H1 (cell line): ENCODE data around the gene SELENOI. TPM values are rescaled to one million over a fixed set of nuclear protein-coding genes. Genes with fewer than 3 reads are reported as not detected.

Experiments
- CTCF ChIA-PET: fragments of 300-600 bp; sonication (Branson Sonifier 250); formaldehyde crosslinking; loops from one replicate; lab custom pipeline; 2021; ENCODE audit not compliant: partially characterized antibody; lab: Charles Lee
- POLR2A ChIA-PET: fragments of 300-600 bp; sonication (Branson Sonifier 250); formaldehyde crosslinking; loops from one replicate; lab custom pipeline; 2021; ENCODE audit warnings: inconsistent platforms; ENCODE audit not compliant: partially characterized antibody; lab: Charles Lee
- DNase-seq, 2 experiments: peaks; one replicate each; pipeline versions ENCODE4 v3.0.0 to v3.0.0-alpha.2; 2010 to 2022; ENCODE audit warnings: low spot score in 2 of 2, low read depth in 1 of 2, mixed read lengths in 1 of 2
- FAIRE-seq: peaks from 2 replicates; lab custom pipeline; 2011; peaks lifted over from hg19 to GRCh38; lab: Jason Lieb, UNC
- H2AFZ ChIP-seq: 2 replicates; pipeline ENCODE4 v1.8.1; 2012; ENCODE audit warnings: low read length, inconsistent platforms
- H2AK5ac ChIP-seq: 2 replicates; pipeline ENCODE4 v1.6.1; 2013; ENCODE audit warnings: low read depth, low read length
- H2BK120ac ChIP-seq: replicated peaks from 2 replicates; pipeline ENCODE3; 2013; ENCODE audit warnings: low read depth, low read length, inconsistent platforms
- H2BK12ac ChIP-seq: 2 replicates; pipeline ENCODE4 v1.6.1; 2013; ENCODE audit warnings: low read depth, low read length
- H2BK15ac ChIP-seq: 2 replicates; pipeline ENCODE4 v1.6.1; 2013; ENCODE audit warnings: low read length
- H2BK20ac ChIP-seq: 2 replicates; pipeline ENCODE4 v1.6.1; 2013; ENCODE audit warnings: low read length
- H2BK5ac ChIP-seq: 2 replicates; pipeline ENCODE4 v1.6.1; 2013; ENCODE audit warnings: low read depth, low read length
- H3K14ac ChIP-seq: 2 replicates; pipeline ENCODE4 v1.6.1; 2013; ENCODE audit warnings: inconsistent platforms; ENCODE audit not compliant: insufficient read length
- H3K18ac ChIP-seq: 2 replicates; pipeline ENCODE4 v1.6.1; 2013; ENCODE audit warnings: low read length; ENCODE audit errors: extremely low read depth
- H3K23ac ChIP-seq: 2 replicates; pipeline ENCODE4 v1.6.1; 2013; ENCODE audit warnings: inconsistent platforms; ENCODE audit not compliant: insufficient read length
- H3K23me2 ChIP-seq: 2 replicates; pipeline ENCODE4 v1.6.1; 2013; ENCODE audit warnings: low read depth, low read length
- H3K27ac ChIP-seq: 2 replicates; pipeline ENCODE4 v1.6.1; 2011; ENCODE audit warnings: low read depth, low read length, inconsistent platforms
- H3K27me3 ChIP-seq, 4 experiments: replicated peaks in 1 of 4; 1 replicate in 1 of 4; 2 replicates in 3 of 4; pipeline versions ENCODE4 v1.6.1 to v1.8.1; 2011 to 2013; ENCODE audit warnings: low read length in 3 of 4, mild to moderate bottlenecking in 3 of 4, inconsistent platforms in 2 of 4, mixed read lengths in 2 of 4, moderate library complexity in 1 of 4; ENCODE audit not compliant: control insufficient read depth in 3 of 4, insufficient read depth in 3 of 4; ENCODE audit errors: extremely low read depth in 1 of 4
- H3K36me3 ChIP-seq, 4 experiments: 2 replicates each; pipeline versions ENCODE4 v1.6.1 to v1.8.1; 2011 to 2013; ENCODE audit warnings: mild to moderate bottlenecking in 4 of 4, low read length in 3 of 4, moderate library complexity in 2 of 4, control low read depth in 1 of 4, inconsistent platforms in 1 of 4; ENCODE audit not compliant: insufficient read depth in 4 of 4, control insufficient read depth in 2 of 4
- H3K4ac ChIP-seq: replicated peaks from 2 replicates; pipeline ENCODE3; 2013; ENCODE audit warnings: low read length, low read depth, mixed read lengths, inconsistent platforms; ENCODE audit not compliant: insufficient read length
- H3K4me1 ChIP-seq, 4 experiments: replicated peaks in 1 of 4; 1 replicate in 1 of 4; 2 replicates in 3 of 4; pipeline versions ENCODE4 v1.6.1 to v1.8.1; 2011 to 2013; ENCODE audit warnings: low read length in 3 of 4, inconsistent platforms in 2 of 4, mixed read lengths in 1 of 4; ENCODE audit not compliant: insufficient read depth in 4 of 4, control insufficient read depth in 3 of 4
- H3K4me2 ChIP-seq, 2 experiments: 2 replicates each; pipeline versions ENCODE4 v1.6.1 to v1.8.1; 2011 to 2013; ENCODE audit warnings: low read depth in 2 of 2, low read length in 2 of 2, control low read depth in 1 of 2, inconsistent platforms in 1 of 2, mild to moderate bottlenecking in 1 of 2; ENCODE audit not compliant: insufficient read depth in 1 of 2
- H3K4me3 ChIP-seq, 4 experiments: fragments of 200-600, 300-600 bp in 1 of 4; sonication (generic), shearing (Covaris generic), sonication (Bioruptor Twin) in 1 of 4; 2 replicates each; pipeline versions ENCODE4 v1.5.1 to v1.8.1; 2011 to 2016; ENCODE audit warnings: low read length in 4 of 4, low read depth in 3 of 4, control low read depth in 2 of 4, inconsistent platforms in 2 of 4, mild to moderate bottlenecking in 2 of 4, mixed read lengths in 1 of 4, moderate library complexity in 1 of 4; ENCODE audit not compliant: insufficient read depth in 2 of 4; ENCODE audit errors: extremely low read depth in 1 of 4
- H3K56ac ChIP-seq: replicated peaks from 2 replicates; pipeline ENCODE3; 2013; ENCODE audit warnings: low read depth, mild to moderate bottlenecking, mixed read lengths, low read length, inconsistent platforms; ENCODE audit not compliant: insufficient read length
- H3K79me1 ChIP-seq: 2 replicates; pipeline ENCODE4 v1.6.1; 2013; ENCODE audit warnings: low read depth, low read length, control low read depth
- H3K79me2 ChIP-seq, 2 experiments: 2 replicates each; pipeline versions ENCODE4 v1.6.1 to v1.8.1; 2012 to 2013; ENCODE audit warnings: low read length in 2 of 2, mild to moderate bottlenecking in 2 of 2, inconsistent platforms in 1 of 2; ENCODE audit not compliant: insufficient read depth in 2 of 2, control insufficient read depth in 1 of 2
- H3K9ac ChIP-seq, 4 experiments: replicated peaks in 1 of 4; 1 replicate in 1 of 4; 2 replicates in 3 of 4; pipeline versions ENCODE4 v1.6.1 to v1.8.1; 2011 to 2013; ENCODE audit warnings: low read depth in 3 of 4, low read length in 3 of 4, control low read depth in 2 of 4, mild to moderate bottlenecking in 2 of 4, moderate library complexity in 2 of 4, inconsistent platforms in 1 of 4; ENCODE audit errors: extremely low read depth in 1 of 4
- H3K9me3 ChIP-seq, 2 experiments: 2 replicates each; pipeline versions ENCODE4 v1.6.1 to v1.8.1; 2012 to 2013; ENCODE audit warnings: mild to moderate bottlenecking in 2 of 2, moderate library complexity in 2 of 2, control low read depth in 1 of 2, inconsistent platforms in 1 of 2, low read depth in 1 of 2, low read length in 1 of 2, mixed read lengths in 1 of 2; ENCODE audit not compliant: insufficient read depth in 2 of 2
- H4K20me1 ChIP-seq, 2 experiments: replicated peaks in 1 of 2; 2 replicates each; pipeline versions ENCODE3 to v1.8.1; 2011 to 2013; ENCODE audit warnings: inconsistent platforms in 2 of 2, low read length in 2 of 2, mild to moderate bottlenecking in 1 of 2; ENCODE audit not compliant: insufficient read depth in 2 of 2, control insufficient read depth in 1 of 2
- H4K5ac ChIP-seq: 2 replicates; pipeline ENCODE4 v1.6.1; 2013; ENCODE audit warnings: low read length, low read depth, mixed read lengths, inconsistent platforms; ENCODE audit not compliant: insufficient read length
- H4K8ac ChIP-seq: 2 replicates; pipeline ENCODE4 v1.8.0; 2013; ENCODE audit warnings: mild to moderate bottlenecking, moderate library complexity, low read length, inconsistent platforms; ENCODE audit not compliant: insufficient read depth; ENCODE audit errors: extremely low read depth
- H4K91ac ChIP-seq: replicated peaks from 2 replicates; pipeline ENCODE3; 2013; ENCODE audit warnings: low read length, mixed read lengths, inconsistent platforms; ENCODE audit not compliant: insufficient read length
- BRCA1 ChIP-seq: IDR thresholded peaks from 2 replicates; pipeline ENCODE4 v1.6.1; 2012; ENCODE audit warnings: low read depth, low read length, improper control_type of control experiment
- CBX5 ChIP-seq: fragments of 300-800, 300-1000 bp; sonication (generic); IDR thresholded peaks from 2 replicates; pipeline ENCODE4 v1.7.1; 2016; ENCODE audit warnings: antibody characterized with exemption, low read length, low read depth
- CTBP2 ChIP-seq: IDR thresholded peaks from 2 replicates; pipeline ENCODE4 v1.7.0; 2011; ENCODE audit warnings: borderline replicate concordance, mild to moderate bottlenecking, moderate library complexity, mixed read lengths, low read length; ENCODE audit not compliant: insufficient read depth, insufficient read length
- EP300 ChIP-seq, 2 experiments: IDR thresholded peaks; 1 replicate in 1 of 2; 2 replicates in 1 of 2; pipeline ENCODE4 v1.6.1; 2011 to 2012; ENCODE audit warnings: low read depth in 2 of 2, low read length in 2 of 2, mild to moderate bottlenecking in 2 of 2, borderline replicate concordance in 1 of 2, inconsistent platforms in 1 of 2, moderate library complexity in 1 of 2
- FOSL1 ChIP-seq: IDR thresholded peaks from 2 replicates; pipeline ENCODE4 v1.6.1; 2011; ENCODE audit warnings: mild to moderate bottlenecking, low read depth, low read length, moderate library complexity; ENCODE audit not compliant: insufficient read depth
- KDM4A ChIP-seq: IDR thresholded peaks from one replicate; pipeline ENCODE4 v1.7.1; 2012; ENCODE audit warnings: low read depth, mild to moderate bottlenecking, moderate library complexity, low read length, inconsistent platforms; ENCODE audit not compliant: severe bottlenecking
- RNF2 ChIP-seq: fragments of 200-900, 300-1000 bp; sonication (generic); IDR thresholded peaks from 2 replicates; pipeline ENCODE4 v1.7.1; 2016; ENCODE audit warnings: borderline replicate concordance, low read depth, mild to moderate bottlenecking, antibody characterized with exemption, low read length; ENCODE audit not compliant: poor library complexity, severe bottlenecking; ENCODE audit errors: missing control alignments
- SAP30 ChIP-seq: fragments of 300-600 bp; sonication (generic); IDR thresholded peaks from 2 replicates; pipeline ENCODE4 v1.7.1; 2012; ENCODE audit warnings: low read length, moderate library complexity, mild to moderate bottlenecking, inconsistent platforms; ENCODE audit not compliant: insufficient read depth, insufficient replicate concordance
- ZNF274 ChIP-seq: IDR thresholded peaks from 2 replicates; pipeline ENCODE4 v1.7.0; 2012; ENCODE audit warnings: low read length, borderline replicate concordance; ENCODE audit errors: extremely low read depth
- WGBS, 2 experiments: shearing (Covaris generic) in 1 of 2; methylation state at CpG; one replicate each; pipeline versions ENCODE4 v1.1.6 to v1.1.7; 2013 to 2015; ENCODE audit warnings: low lambda C conversion rate in 2 of 2, mixed read lengths in 2 of 2, inconsistent platforms in 1 of 2, low coverage in 1 of 2, missing lambda C conversion rate in 1 of 2; ENCODE audit not compliant: insufficient replicate concordance in 2 of 2, insufficient coverage in 1 of 2, insufficient read length in 1 of 2; ENCODE audit errors: extremely low coverage in 1 of 2, missing lambda C conversion rate in 1 of 2; 5-methylcytosine and 5-hydroxymethylcytosine counted together
- polyA plus RNA-seq, 7 experiments: library from polyadenylated mRNA; depleted of rRNA in 3 of 7; stranded (reverse) in 5 of 7; unstranded in 2 of 7; fragments of >200 nt in 5 of 7; fragments of 200-250 nt in 2 of 7; gene quantifications; 1 replicate in 5 of 7; 2 replicates in 1 of 7; 4 replicates in 1 of 7; pipeline versions ENCODE4 v1.2.1 to v1.2.3, GENCODE V29; 2011 to 2013; ENCODE audit warnings: missing spikeins in 2 of 7, mixed read lengths in 2 of 7
- total RNA-seq: library from RNA; stranded (reverse); fragmentation: NEBNext Ultra II Directional; extraction: Animal tissue kit (Norgen Biotek cat#: 25700); gene quantifications from 2 replicates; pipeline ENCODE4 v1.2.1, GENCODE V29; 2021

Gene SELENOI
- total and polyA plus RNA-seq, 2 of the 8 experiments (the other 6 are each of a cell fraction or from before 2014, with no cell fraction given) = 15.9 to 63.8 TPM

DNA sequence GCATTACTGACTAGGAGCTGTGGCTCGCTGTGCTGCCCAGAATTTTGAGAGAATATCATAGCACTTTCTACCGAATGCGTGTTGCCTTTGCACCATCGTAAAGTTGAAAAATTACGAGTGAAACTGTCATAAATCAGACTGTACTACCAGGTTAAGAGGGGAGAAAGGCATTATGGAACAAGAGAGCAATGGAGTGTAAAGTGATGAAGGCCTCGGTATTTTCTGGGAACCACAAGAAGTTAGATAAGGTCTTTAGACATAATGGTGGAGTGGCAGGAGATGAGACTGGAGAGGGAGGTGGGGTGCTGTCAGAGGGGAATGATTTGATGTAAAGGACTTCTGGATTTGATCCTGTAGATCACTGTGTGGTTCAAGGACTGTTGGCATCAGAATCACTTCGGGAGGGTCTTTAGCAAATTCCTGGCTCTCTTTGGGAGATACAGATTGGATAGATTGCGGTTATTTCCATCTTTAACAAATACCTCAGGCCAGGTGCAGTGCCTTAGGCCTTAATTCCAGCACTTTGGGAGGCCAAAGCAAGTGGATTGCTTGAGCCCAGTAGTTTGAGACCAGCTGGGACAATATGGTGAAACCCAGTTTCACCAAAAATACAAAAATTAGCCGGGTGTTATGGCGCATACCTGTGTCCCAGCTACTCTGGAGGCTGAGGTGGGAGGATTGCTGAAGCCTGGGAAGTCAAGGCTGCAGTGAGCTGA is 5.6 kb downstream of the SELENOI start:
- no peak overlapping the region for H4K8ac ChIP-seq
- H2BK12ac ChIP-seq = no peak overlapping the region
- H3K9ac ChIP-seq = no peak overlapping the region
- H3K18ac ChIP-seq = no peak overlapping the region
- no peak for DNase-seq
- H2BK120ac ChIP-seq = no peak overlapping the region
- no peak overlapping the region for H2AFZ ChIP-seq
- H2AK5ac ChIP-seq = no peak overlapping the region
- ChIA-PET CTCF (no interaction called here), POLR2A (no interaction called here)
- H4K20me1 ChIP-seq = peaks cover 1 to 13% of the 10 kb centered on the region in 2 experiments
- H2BK15ac ChIP-seq = no peak overlapping the region
- H3K56ac ChIP-seq = no peak overlapping the region
- peaks cover 0 to 3% (median under 1%) of the 10 kb centered on the region in 4 experiments; a peak in 4 of 7 replicates for H3K4me1 ChIP-seq
- 94% methylated on average over 10 of the region's 10 CpGs; no CpG with 5 or more reads in 1 of the 2 experiments for WGBS, 2 experiments
- no peak overlapping the region for H2BK5ac ChIP-seq
- H4K91ac ChIP-seq = no peak overlapping the region
- no peak overlapping the region for H3K23ac ChIP-seq
- H3K9me3 ChIP-seq = no peaks in the 10 kb centered on the region
- no peak overlapping the region for H3K27ac ChIP-seq
- no peak overlapping the region for H3K4ac ChIP-seq
- H3K23me2 ChIP-seq = peaks cover 5% of the 10 kb centered on the region
- FAIRE-seq = no peak
- H3K79me2 ChIP-seq = peaks cover 16 to 96% of the 10 kb centered on the region in 2 experiments
- peaks cover 3% of the 10 kb centered on the region for H3K79me1 ChIP-seq
- H3K4me3 ChIP-seq = no peak overlapping the region
- no peaks in the 10 kb centered on the region; a peak in 1 of 7 replicates for H3K27me3 ChIP-seq
- H2BK20ac ChIP-seq = no peak overlapping the region
- H4K5ac ChIP-seq = no peak overlapping the region
- TF ChIP-seq ZNF274 (no peak), RNF2 (no peak), BRCA1 (no peak), CTBP2 (no peak), KDM4A (no peak), CBX5 (no peak), SAP30 (no peak), EP300 (IDR thresholded peaks at IDR 0.05; ENCODE audit: borderline replicate concordance in 1 of 2, low read depth in 2 of 2, low read length in 2 of 2) (no peak), FOSL1 (no peak)
- H3K36me3 ChIP-seq = peaks cover 0 to 7% (median 0%) of the 10 kb centered on the region in 4 experiments; a peak in 1 of 8 replicates
- no peak overlapping the region for H3K4me2 ChIP-seq
- H3K14ac ChIP-seq = no peak overlapping the region
